ENCODE measurements around the gene NR6A1. TPM values are rescaled to one million over a fixed set of nuclear protein-coding genes. Genes with fewer than 3 reads are reported as not detected.

NR6A1 gene
- total and polyA plus RNA-seq, 2 of the 13 experiments (the other 11 are each of a cell fraction or from before 2014, with no cell fraction given) = 28.1 to 31.5 TPM

- peak; percentile 72; the same call in 1 of the 2 replicates for TF ChIP-seq ZGPAT (CRISPR knock-in tag; IDR thresholded peaks at IDR 0.05)
- TF ChIP-seq RAD21 (CRISPR knock-in tag; IDR thresholded peaks at IDR 0.05) = peak; percentile 92
- peak; percentile 90; the same call in 1 of the 2 replicates for TF ChIP-seq ZSCAN29 (CRISPR knock-in tag; conservative IDR thresholded peaks at IDR 0.05)
- TF ChIP-seq ZBTB37 (CRISPR knock-in tag; IDR thresholded peaks at IDR 0.05) = no peak
- TF ChIP-seq RBAK (CRISPR knock-in tag; IDR thresholded peaks at IDR 0.05) = no peak
- no peak for TF ChIP-seq RERE (CRISPR knock-in tag; IDR thresholded peaks at IDR 0.05; ENCODE audit: low read depth)
- TF ChIP-seq ZNF816 (CRISPR knock-in tag; IDR thresholded peaks at IDR 0.05; ENCODE audit: borderline replicate concordance) = 0 out of 2 replicates have a peak, but pooled peaks have one; percentile 66
- no peak for TF ChIP-seq ZNF784 (CRISPR knock-in tag; IDR thresholded peaks at IDR 0.05; ENCODE audit: borderline replicate concordance)
- peak; percentile 93 for TF ChIP-seq CTCF (CRISPR knock-in tag; IDR thresholded peaks at IDR 0.05)
- TF ChIP-seq PPARG (CRISPR knock-in tag; conservative IDR thresholded peaks at IDR 0.05) = no peak
- TF ChIP-seq ZNF337 (CRISPR knock-in tag; IDR thresholded peaks at IDR 0.05; ENCODE audit: borderline replicate concordance, low read depth) = 0 out of 2 replicates have a peak, but pooled peaks have one; percentile 5
- TF ChIP-seq ZNF766 (CRISPR knock-in tag; IDR thresholded peaks at IDR 0.05; ENCODE audit: borderline replicate concordance) = peak; percentile 63; the same call in 1 of the 2 replicates
- TF ChIP-seq SALL1 (CRISPR knock-in tag; IDR thresholded peaks at IDR 0.05) = peak; percentile 68
These were observed 962 bp upstream of the NR6A1 start (continued) for GRCh38 chr9:124771867-124772679.
